ENCODE results near the gene ZEB1. TPM values are rescaled to one million over a fixed set of nuclear protein-coding genes. Genes with fewer than 3 reads are reported as not detected.
A peak's percentile ranks its signal among the peaks of the same experiment; 100 is the strongest.

ZEB1 gene
- total RNA-seq = 46.4 TPM
- long read RNA-seq, full-length matches to known transcripts = 10 of 27 reads
- long read RNA-seq, partial matches to known transcripts = 10 of 27 reads
- long read RNA-seq, other reads (novel, unspliced or antisense) = 7 of 27 reads

DNA sequence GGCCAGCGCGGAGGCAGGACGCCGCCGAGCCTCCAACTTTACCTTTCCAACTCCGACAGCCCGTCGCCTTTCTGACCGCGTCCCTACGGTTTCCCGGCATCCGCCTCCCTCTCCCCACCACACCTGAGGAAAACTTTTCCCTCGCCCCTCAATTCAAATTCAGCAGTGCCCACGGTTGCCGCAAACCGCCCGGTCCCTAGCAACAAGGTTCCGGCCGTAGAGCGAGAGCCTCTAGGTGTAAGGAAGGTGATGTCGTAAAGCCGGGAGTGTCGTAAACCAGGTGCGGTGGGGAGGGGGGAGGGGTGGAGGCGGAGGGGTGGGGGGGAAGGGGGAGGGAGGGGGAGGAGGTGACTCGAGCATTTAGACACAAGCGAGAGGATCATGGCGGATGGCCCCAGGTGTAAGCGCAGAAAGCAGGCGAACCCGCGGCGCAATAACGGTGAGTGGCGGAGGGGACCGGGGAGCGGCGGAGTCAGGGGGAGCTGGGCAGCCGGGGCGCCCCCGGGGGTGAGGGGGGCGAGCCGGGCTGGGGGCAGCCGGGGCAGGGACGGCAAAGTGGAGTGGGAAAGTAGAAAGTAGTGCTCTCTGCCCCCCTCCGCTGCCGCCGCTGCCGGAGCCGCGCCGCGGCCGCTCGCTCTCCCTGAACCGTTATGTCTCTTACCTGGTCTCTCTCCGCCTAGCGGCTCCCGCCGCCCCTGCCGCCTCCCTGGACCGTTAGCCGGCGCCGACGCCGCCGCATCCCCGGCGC is at the start of gene ZEB1:
TSS of gene ZEB1 (plus strand) at position 363 of the 748 bp plus-strand sequence. CDS start at position 382, 19 bp downstream.
- Histone ChIP-seq H3K9me3 (no peaks in the 10 kb centered on the region), H3K27ac (peak within 1 kb of the TSS; percentile 88), H3K27me3 (ENCODE audit: low read depth) (peaks cover 4% of the 10 kb centered on the region), H3K4me1 (peaks cover 16% of the 10 kb centered on the region), H3K4me3 (peak within 1 kb of the TSS; percentile 82), H3K36me3 (no peaks in the 10 kb centered on the region)
- peak; percentile 90 to 94 for ATAC-seq
- DNase-seq = peak; percentile 86
- TF ChIP-seq, protein P1, sequence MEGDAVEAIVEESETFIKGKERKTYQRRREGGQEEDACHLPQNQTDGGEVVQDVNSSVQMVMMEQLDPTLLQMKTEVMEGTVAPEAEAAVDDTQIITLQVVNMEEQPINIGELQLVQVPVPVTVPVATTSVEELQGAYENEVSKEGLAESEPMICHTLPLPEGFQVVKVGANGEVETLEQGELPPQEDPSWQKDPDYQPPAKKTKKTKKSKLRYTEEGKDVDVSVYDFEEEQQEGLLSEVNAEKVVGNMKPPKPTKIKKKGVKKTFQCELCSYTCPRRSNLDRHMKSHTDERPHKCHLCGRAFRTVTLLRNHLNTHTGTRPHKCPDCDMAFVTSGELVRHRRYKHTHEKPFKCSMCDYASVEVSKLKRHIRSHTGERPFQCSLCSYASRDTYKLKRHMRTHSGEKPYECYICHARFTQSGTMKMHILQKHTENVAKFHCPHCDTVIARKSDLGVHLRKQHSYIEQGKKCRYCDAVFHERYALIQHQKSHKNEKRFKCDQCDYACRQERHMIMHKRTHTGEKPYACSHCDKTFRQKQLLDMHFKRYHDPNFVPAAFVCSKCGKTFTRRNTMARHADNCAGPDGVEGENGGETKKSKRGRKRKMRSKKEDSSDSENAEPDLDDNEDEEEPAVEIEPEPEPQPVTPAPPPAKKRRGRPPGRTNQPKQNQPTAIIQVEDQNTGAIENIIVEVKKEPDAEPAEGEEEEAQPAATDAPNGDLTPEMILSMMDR (IDR thresholded peaks at IDR 0.05) = peak; percentile 46
- intact Hi-C loops (cut with DNase I) = no loop called here

DNA sequence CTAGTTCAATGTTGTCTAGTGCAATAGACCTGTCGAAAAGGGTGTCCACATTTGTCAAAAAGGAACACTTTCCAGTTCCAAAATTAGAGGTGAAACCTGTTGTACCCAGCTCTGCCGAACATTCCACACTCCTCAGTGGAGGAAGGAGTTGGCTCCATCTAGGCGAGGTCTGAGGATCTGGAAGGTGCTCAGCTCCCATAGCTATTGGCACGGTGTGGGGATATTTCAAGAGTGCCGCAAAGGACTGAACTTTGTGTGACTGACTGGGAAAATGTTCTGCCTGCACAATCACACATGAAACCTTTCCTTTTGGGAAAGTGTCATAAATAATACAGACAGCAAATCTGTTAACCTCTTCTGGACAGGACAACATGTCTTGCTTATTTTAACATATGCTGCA is 48.1 kb upstream of the ZEB1 start:
- Histone ChIP-seq H3K27me3 (ENCODE audit: low read depth) (no peaks in the 10 kb centered on the region), H3K27ac (no peak overlapping the region), H3K36me3 (no peaks in the 10 kb centered on the region), H3K4me3 (no peak overlapping the region), H3K4me1 (no peaks in the 10 kb centered on the region), H3K9me3 (no peaks in the 10 kb centered on the region)
- intact Hi-C loops (cut with DNase I) = no loop called here
- ATAC-seq (no peak), DNase-seq (no peak)
- TF ChIP-seq, protein P1 (IDR thresholded peaks at IDR 0.05) = no peak

DNA sequence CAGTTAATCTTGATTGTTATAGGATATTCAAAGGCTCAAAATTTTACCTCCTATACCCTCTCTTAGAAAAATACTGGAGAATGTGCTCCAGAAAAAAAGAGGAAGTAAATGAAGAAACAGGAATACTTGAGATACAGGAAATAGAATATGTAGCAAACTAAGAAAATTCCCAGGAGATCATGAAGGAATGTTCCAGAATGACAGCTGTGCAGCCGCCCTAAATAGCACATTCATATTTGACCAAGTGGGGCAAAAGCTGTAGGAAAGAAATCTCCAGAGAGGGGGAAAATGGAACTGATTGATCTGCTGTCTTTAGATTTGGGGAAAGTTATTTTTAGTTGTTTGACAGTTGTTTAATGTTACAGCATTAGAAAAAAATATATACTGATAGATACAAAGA is 46.2 kb upstream of the ZEB1 start:
- no peak for DNase-seq
- H3K9me3 ChIP-seq = no peaks in the 10 kb centered on the region
- H3K4me1 ChIP-seq = no peaks in the 10 kb centered on the region
- H3K36me3 ChIP-seq = no peaks in the 10 kb centered on the region
- TF ChIP-seq, protein P1 (IDR thresholded peaks at IDR 0.05) = no peak
- no peak overlapping the region for H3K27ac ChIP-seq
- intact Hi-C loops (cut with DNase I) = no loop called here
- no peak for ATAC-seq
- H3K4me3 ChIP-seq = no peak overlapping the region
- no peaks in the 10 kb centered on the region for H3K27me3 ChIP-seq (ENCODE audit: low read depth)

DNA sequence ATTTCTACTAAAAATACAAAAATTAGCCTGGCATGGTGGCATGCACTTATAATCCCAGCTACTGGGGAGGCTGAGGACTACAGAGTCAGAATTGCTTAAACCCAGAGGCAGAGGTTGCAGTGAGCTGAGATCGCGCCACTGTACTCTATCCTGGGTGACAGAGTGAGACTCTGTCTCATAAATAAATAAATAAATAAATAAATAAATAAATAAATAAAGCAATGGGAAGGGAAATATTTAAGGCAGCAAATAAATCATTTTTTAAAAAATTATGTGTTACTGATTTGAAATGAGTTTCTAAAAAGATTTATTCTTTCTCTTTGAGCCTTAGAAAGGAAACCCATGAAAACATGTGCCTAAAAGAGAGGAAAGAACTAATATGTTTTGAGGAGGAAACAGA is 45.2 kb upstream of the ZEB1 start:
- DNase-seq (no peak), ATAC-seq (no peak)
- H3K36me3 ChIP-seq = no peaks in the 10 kb centered on the region
- no peaks in the 10 kb centered on the region for H3K9me3 ChIP-seq
- H3K27me3 ChIP-seq (ENCODE audit: low read depth) = no peaks in the 10 kb centered on the region
- H3K27ac ChIP-seq = no peak overlapping the region
- TF ChIP-seq, protein P1 (IDR thresholded peaks at IDR 0.05) = no peak
- H3K4me3 ChIP-seq = no peak overlapping the region
- intact Hi-C loops (cut with DNase I) = no loop called here
- no peaks in the 10 kb centered on the region for H3K4me1 ChIP-seq

DNA sequence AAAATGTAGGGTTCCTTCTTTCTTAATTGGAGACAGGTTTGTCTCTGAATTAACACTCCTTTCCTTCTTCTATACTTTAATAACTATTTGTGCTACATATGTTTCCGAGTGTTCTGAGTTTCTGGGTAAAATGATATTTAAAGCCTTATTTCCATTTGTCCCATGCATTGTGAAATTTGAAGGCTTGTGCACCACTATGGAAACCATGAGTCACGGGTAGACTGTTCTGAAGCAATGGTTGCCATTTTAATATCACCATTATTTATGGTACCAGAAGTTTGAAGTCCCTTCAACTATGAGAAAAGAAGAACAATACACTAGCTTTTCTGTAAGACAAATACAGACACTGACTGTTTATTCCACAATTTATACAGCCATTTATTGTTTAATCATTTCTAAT is 44.7 kb upstream of the ZEB1 start:
- ATAC-seq (no peak), DNase-seq (no peak)
- TF ChIP-seq, protein P1 (IDR thresholded peaks at IDR 0.05) = no peak
- intact Hi-C loops (cut with DNase I) = no loop called here
- no peaks in the 10 kb centered on the region for H3K9me3 ChIP-seq
- no peaks in the 10 kb centered on the region for H3K36me3 ChIP-seq
- no peaks in the 10 kb centered on the region for H3K27me3 ChIP-seq (ENCODE audit: low read depth)
- H3K27ac ChIP-seq = no peak overlapping the region
- no peaks in the 10 kb centered on the region for H3K4me1 ChIP-seq
- no peak overlapping the region for H3K4me3 ChIP-seq

Data from lower lobe of right lung (tissue), 2 donors.